ENCODE measurements around the gene MGAT5B. TPM values are rescaled to one million over a fixed set of nuclear protein-coding genes. Genes with fewer than 3 reads are reported as not detected.

MGAT5B gene
- total RNA-seq, 2 experiments from 2014 or later = 0.19 TPM; not detected in 1

- DNase-seq = no peak
- no peaks in the 10 kb centered on the region for H3K36me3 Mint-ChIP-seq (ENCODE audit: low read depth)
- no peaks in the 10 kb centered on the region for H3K4me1 Mint-ChIP-seq (ENCODE audit: low read depth)
- intact Hi-C loops (cut with micrococcal nuclease) = no loop called here
- H3K9me3 Mint-ChIP-seq = no peaks in the 10 kb centered on the region
- H3K27ac Mint-ChIP-seq = no peak overlapping the region
- CTCF ChIA-PET = no interaction called here
- no peaks in the 10 kb centered on the region for H3K27me3 Mint-ChIP-seq (ENCODE audit: low read depth)
- no peak overlapping the region for H3K4me3 Mint-ChIP-seq
These were observed 33.5 kb downstream of the MGAT5B start for GRCh38 chr17:76901542-76902197.

GRCh38 chr17:76902476-76902875 is 34.3 kb downstream of the MGAT5B start:
- Mint-ChIP-seq H3K4me3 (no peak overlapping the region), H3K9me3 (no peaks in the 10 kb centered on the region), H3K36me3 (ENCODE audit: low read depth) (no peaks in the 10 kb centered on the region), H3K4me1 (ENCODE audit: low read depth) (no peaks in the 10 kb centered on the region), H3K27ac (no peak overlapping the region), H3K27me3 (ENCODE audit: low read depth) (no peaks in the 10 kb centered on the region)
- intact Hi-C loops (cut with micrococcal nuclease) = no loop called here
- no peak for DNase-seq
- CTCF ChIA-PET = no interaction called here

DNA sequence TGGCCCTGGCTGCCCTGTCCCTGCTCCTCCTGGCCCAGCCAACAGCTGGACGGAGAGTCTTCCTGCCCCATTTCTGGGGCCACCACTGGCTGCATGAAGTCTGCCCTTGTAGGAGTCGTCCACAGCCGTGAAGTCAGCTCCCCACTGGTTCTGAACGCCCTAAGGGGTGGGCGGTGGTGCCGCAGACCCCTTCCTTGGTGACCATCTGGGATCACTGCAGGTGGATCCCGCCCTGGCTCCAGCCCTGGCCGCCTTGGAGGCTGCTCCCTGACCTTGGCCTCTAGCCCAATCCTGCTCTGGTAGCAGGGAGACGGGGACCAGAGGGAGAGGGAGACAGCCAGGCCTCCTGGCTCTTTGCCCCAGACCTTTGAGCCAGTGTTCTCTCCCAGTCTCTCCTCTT is 35.4 kb downstream of the MGAT5B start:
- no peaks in the 10 kb centered on the region for H3K36me3 Mint-ChIP-seq (ENCODE audit: low read depth)
- no peaks in the 10 kb centered on the region for H3K9me3 Mint-ChIP-seq
- H3K27ac Mint-ChIP-seq = no peak overlapping the region
- no peak for DNase-seq
- no peaks in the 10 kb centered on the region for H3K27me3 Mint-ChIP-seq (ENCODE audit: low read depth)
- CTCF ChIA-PET = no interaction called here
- intact Hi-C loops (cut with micrococcal nuclease) = no loop called here
- no peak overlapping the region for H3K4me3 Mint-ChIP-seq
- no peaks in the 10 kb centered on the region for H3K4me1 Mint-ChIP-seq (ENCODE audit: low read depth)

DNA sequence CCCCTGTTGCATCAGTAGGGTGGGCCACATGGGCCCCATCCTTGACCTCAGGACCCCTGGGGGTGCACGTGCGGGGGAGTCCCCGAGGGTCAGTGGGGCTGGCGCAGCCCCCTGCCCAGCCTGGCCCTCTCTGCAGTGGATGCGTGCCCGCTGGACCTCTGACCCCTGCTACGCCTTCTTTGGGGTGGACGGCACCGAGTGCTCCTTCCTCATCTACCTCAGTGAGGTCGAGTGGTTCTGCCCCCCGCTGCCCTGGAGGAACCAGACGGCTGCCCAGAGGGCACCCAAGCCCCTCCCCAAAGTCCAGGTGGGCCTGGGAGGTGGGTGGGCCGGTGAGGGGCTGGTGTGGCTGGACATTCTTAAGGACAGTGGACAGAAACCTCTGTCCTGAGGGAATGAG is 35.9 kb downstream of the MGAT5B start:
- no peak overlapping the region for H3K4me3 Mint-ChIP-seq
- CTCF ChIA-PET = no interaction called here
- H3K9me3 Mint-ChIP-seq = no peaks in the 10 kb centered on the region

DNA sequence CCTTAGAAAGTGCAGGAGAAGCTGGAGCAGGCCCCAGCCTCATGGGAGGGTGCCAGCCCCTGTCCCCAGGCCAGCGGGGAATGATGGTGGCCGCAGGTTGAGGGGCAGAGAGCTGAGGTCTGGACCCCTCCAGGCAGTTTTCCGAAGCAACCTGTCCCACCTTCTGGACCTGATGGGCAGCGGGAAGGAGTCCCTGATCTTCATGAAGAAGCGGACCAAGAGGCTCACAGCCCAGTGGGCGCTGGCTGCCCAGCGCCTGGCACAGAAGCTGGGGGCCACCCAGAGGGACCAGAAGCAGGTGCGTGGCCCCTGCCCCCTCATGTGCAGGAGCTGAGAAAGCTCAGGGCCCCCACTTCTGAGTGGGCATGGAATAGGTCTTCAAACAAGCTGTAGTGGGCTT is 36.8 kb downstream of the MGAT5B start:
- intact Hi-C loops (cut with micrococcal nuclease) = no loop called here
- Mint-ChIP-seq H3K36me3 (ENCODE audit: low read depth) (no peaks in the 10 kb centered on the region), H3K4me3 (no peak overlapping the region), H3K9me3 (no peaks in the 10 kb centered on the region), H3K27ac (no peak overlapping the region), H3K27me3 (ENCODE audit: low read depth) (no peaks in the 10 kb centered on the region), H3K4me1 (ENCODE audit: low read depth) (no peaks in the 10 kb centered on the region)
- no peak for DNase-seq
- CTCF ChIA-PET = no interaction called here

More for the DNA sequence above, 35.9 kb downstream of the MGAT5B start:
- no peak overlapping the region for H3K27ac Mint-ChIP-seq
- H3K36me3 Mint-ChIP-seq (ENCODE audit: low read depth) = no peaks in the 10 kb centered on the region
- no peaks in the 10 kb centered on the region for H3K27me3 Mint-ChIP-seq (ENCODE audit: low read depth)
- no peak for DNase-seq
- intact Hi-C loops (cut with micrococcal nuclease) = no loop called here
- H3K4me1 Mint-ChIP-seq (ENCODE audit: low read depth) = no peaks in the 10 kb centered on the region

GRCh38 chr17:76905836-76906235 is 37.6 kb downstream of the MGAT5B start:
- intact Hi-C loops (cut with micrococcal nuclease) = no loop called here
- DNase-seq = no peak
- Mint-ChIP-seq H3K4me1 (ENCODE audit: low read depth) (no peaks in the 10 kb centered on the region), H3K9me3 (no peaks in the 10 kb centered on the region), H3K27me3 (ENCODE audit: low read depth) (no peaks in the 10 kb centered on the region), H3K4me3 (no peak overlapping the region), H3K36me3 (ENCODE audit: low read depth) (no peaks in the 10 kb centered on the region), H3K27ac (no peak overlapping the region)
- CTCF ChIA-PET = no interaction called here

- Mint-ChIP-seq H3K27me3 (ENCODE audit: low read depth) (no peaks in the 10 kb centered on the region), H3K27ac (no peak overlapping the region), H3K9me3 (no peaks in the 10 kb centered on the region), H3K4me1 (ENCODE audit: low read depth) (no peaks in the 10 kb centered on the region), H3K36me3 (ENCODE audit: low read depth) (no peaks in the 10 kb centered on the region), H3K4me3 (no peak overlapping the region)
- intact Hi-C loops (cut with micrococcal nuclease) = no loop called here
- DNase-seq = no peak
- CTCF ChIA-PET = no interaction called here
These were observed 38.3 kb downstream of the MGAT5B start for GRCh38 chr17:76906463-76906862.

GRCh38 chr17:76907352-76907751 is 39.1 kb downstream of the MGAT5B start:
- intact Hi-C loops (cut with micrococcal nuclease) = no loop called here
- H3K4me3 Mint-ChIP-seq = no peak overlapping the region
- no peak for DNase-seq
- CTCF ChIA-PET = no interaction called here
- H3K27ac Mint-ChIP-seq = no peak overlapping the region
- no peaks in the 10 kb centered on the region for H3K4me1 Mint-ChIP-seq (ENCODE audit: low read depth)
- no peaks in the 10 kb centered on the region for H3K36me3 Mint-ChIP-seq (ENCODE audit: low read depth)
- no peaks in the 10 kb centered on the region for H3K9me3 Mint-ChIP-seq
- no peaks in the 10 kb centered on the region for H3K27me3 Mint-ChIP-seq (ENCODE audit: low read depth)

DNA sequence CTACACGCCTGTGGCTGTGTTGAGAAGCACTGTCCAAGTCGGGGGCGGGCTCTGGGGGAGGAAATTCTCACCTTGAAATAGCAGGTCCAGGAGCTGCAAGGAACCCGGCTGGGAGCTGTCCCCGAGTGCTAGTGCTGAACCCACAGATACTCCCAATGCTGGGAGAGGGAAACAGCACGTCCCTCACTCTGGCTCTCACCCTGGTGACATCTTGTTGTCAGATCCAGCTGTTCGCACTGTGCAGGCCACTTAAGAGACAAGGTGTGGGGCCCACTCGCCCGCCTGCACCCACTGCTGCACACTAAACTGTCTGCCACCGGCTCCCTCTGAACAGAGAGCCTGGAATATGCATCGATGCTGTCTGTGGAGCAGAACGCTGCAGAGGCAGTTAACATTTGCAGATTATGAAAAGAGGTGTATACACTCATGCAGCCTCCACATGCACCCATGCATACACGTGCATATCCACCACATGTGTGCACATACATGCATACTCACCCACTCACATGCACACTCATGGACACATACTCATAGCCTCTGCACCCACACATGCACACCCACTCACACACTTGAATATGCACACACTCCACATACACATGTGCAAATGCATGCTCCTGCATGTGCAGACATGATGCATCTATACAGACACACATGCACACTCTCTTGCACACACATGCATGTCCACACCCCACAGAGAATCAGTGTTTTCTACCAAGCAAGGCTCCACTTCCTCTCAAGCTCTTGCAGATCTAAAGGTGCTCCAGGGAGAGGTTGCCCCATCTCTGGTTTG is 42.0 kb downstream of the MGAT5B start:
- H3K9me3 Mint-ChIP-seq = no peaks in the 10 kb centered on the region
- no peaks in the 10 kb centered on the region for H3K4me1 Mint-ChIP-seq (ENCODE audit: low read depth)
- CTCF ChIA-PET = interaction anchor here (0.6 kb wide), 1 partner anchor 115 kb away, joined by 4 read pairs; no protein-coding TSS in a partner anchor
- intact Hi-C loops (cut with micrococcal nuclease) = no loop called here
- peak; percentile 67 for DNase-seq
- no peak overlapping the region for H3K27ac Mint-ChIP-seq
- H3K27me3 Mint-ChIP-seq (ENCODE audit: low read depth) = no peaks in the 10 kb centered on the region
- no peak overlapping the region for H3K4me3 Mint-ChIP-seq
- no peaks in the 10 kb centered on the region for H3K36me3 Mint-ChIP-seq (ENCODE audit: low read depth)

- no peak for DNase-seq
- Mint-ChIP-seq H3K4me1 (ENCODE audit: low read depth) (no peaks in the 10 kb centered on the region), H3K27ac (no peak overlapping the region), H3K4me3 (no peak overlapping the region), H3K27me3 (ENCODE audit: low read depth) (no peaks in the 10 kb centered on the region), H3K36me3 (ENCODE audit: low read depth) (no peaks in the 10 kb centered on the region), H3K9me3 (no peaks in the 10 kb centered on the region)
- intact Hi-C loops (cut with micrococcal nuclease) = no loop called here
- CTCF ChIA-PET = no interaction called here
These were observed 43.3 kb downstream of the MGAT5B start for GRCh38 chr17:76911299-76912017.

DNA sequence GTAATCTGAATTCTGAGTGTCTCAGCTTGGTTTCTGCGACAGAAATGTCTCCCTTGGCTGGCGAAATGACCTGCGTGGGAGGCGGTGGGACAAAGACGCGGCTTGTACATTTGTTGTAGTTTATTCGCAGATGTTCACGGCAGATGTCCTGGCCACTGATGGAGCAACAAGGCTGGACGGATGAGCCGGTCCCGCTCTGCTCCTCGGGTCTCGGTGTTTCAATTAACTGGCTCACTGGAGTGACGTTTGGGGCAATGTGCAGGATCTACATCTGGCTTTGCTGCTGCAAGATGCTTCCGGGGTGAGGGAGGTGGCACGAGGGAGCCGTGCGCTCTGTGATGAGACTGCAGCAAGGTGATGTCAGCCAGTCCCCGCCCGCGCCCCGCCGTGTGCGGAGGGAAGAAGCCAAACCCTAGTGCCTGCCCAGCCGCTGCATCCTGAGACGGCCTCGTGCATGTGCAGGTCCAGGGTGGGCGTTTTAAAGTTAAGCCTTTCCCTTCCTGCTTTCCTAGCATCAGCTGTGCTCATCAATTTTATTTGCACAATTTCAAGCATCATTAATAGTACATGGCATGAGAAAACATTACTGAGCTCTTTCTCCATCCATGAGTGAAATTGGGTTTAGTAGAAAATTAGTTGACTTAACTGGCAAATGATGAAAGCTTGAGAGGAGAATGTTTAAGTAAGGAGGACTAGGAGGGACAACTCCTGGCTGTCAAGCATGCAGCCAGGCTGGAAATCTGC is 44.4 kb downstream of the MGAT5B start:
- CTCF ChIA-PET = no interaction called here
- Mint-ChIP-seq H3K27me3 (ENCODE audit: low read depth) (no peaks in the 10 kb centered on the region), H3K27ac (no peak overlapping the region), H3K4me1 (ENCODE audit: low read depth) (no peaks in the 10 kb centered on the region), H3K9me3 (no peaks in the 10 kb centered on the region), H3K36me3 (ENCODE audit: low read depth) (no peaks in the 10 kb centered on the region), H3K4me3 (no peak overlapping the region)
- intact Hi-C loops (cut with micrococcal nuclease) = no loop called here
- no peak for DNase-seq

- H3K27ac Mint-ChIP-seq = no peak overlapping the region
- H3K9me3 Mint-ChIP-seq = no peaks in the 10 kb centered on the region
- no peak for DNase-seq
- no peaks in the 10 kb centered on the region for H3K4me1 Mint-ChIP-seq (ENCODE audit: low read depth)
- no peaks in the 10 kb centered on the region for H3K27me3 Mint-ChIP-seq (ENCODE audit: low read depth)
- CTCF ChIA-PET = no interaction called here
- intact Hi-C loops (cut with micrococcal nuclease) = no loop called here
- no peaks in the 10 kb centered on the region for H3K36me3 Mint-ChIP-seq (ENCODE audit: low read depth)
- H3K4me3 Mint-ChIP-seq = no peak overlapping the region
These were observed 46.7 kb downstream of the MGAT5B start for GRCh38 chr17:76914937-76915336.

All from activated naive CD4-positive, alpha-beta T cell treated with anti-CD3 and anti-CD28 coated beads for 36 hours (primary cell).